Measurements from ENCODE around the gene TAS2R41. TPM values are rescaled to one million over a fixed set of nuclear protein-coding genes. Genes with fewer than 3 reads are reported as not detected.
"Not testable (repeated sequence)": the region's sequence is repeated elsewhere in the genome, so short reads cannot be mapped to it uniquely, and the experiment has no call there.

Gene TAS2R41
- total RNA-seq, 1 donor from 2014 or later = not detected

DNA sequence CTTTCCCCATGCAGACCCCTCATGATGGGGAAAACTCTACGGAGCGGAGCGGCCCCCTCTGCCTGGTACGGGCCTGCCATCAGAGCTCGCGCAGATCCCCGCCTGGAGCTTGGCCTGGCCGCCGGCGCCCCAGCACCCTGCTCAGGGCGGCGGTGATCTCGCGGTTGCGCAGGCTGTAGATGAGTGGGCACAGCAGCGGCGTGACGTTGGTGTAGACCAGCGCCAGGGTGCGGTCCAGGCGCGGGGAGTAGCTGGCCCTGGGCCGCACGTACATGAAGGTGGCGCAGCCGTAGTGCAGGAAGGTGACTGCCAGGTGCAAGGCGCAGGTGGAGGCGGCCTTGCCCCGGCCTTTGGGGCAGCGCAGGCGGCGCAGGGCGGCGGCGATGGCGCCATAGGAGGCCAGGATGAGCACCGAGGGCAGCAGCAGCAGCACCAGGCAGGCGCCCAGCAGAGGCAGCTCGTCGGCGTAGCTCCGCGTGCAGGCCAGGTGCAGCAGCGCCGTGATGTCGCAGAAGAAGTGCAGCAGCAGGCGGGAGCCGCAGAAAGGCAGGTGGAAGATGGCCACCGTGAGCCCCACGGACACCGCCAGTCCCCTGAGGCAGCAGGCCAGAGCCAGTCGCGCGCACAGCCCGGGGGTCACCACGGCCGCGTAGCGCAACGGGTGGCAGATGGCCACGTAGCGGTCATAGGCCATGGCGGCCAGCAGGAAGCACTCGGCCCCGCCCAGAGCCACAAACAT is 33.4 kb downstream of the TAS2R41 start:
- DNase-seq (ENCODE audit: missing footprints) (no peak), ATAC-seq (peak; percentile 28)
- intact Hi-C loops (cut with DNase I) = no loop called here

DNA sequence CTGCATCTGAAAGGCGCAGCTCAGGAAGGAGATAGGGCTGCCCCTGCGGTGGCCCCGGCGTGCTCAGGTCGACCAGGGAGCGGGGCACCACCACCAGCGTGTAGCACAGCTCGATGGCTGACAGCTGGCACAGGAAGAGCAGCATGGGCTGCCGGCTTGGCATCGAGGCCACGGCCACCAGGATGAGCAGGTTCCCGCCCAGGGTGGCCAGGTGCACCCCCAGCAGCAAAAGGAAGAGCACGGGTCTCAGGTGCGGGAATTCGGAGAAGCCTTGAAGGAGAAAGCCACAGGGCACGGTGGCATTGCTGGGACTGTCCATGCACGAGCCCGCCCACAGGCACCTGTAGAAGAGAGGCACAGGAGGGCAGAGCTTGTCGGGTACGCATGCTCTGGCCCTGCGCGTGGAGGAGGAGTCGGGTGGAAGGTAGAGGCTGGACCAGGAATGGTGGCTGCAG is 33.9 kb downstream of the TAS2R41 start:
- ATAC-seq (no peak), DNase-seq (ENCODE audit: missing footprints) (no peak)
- intact Hi-C loops (cut with DNase I) = no loop called here

DNA sequence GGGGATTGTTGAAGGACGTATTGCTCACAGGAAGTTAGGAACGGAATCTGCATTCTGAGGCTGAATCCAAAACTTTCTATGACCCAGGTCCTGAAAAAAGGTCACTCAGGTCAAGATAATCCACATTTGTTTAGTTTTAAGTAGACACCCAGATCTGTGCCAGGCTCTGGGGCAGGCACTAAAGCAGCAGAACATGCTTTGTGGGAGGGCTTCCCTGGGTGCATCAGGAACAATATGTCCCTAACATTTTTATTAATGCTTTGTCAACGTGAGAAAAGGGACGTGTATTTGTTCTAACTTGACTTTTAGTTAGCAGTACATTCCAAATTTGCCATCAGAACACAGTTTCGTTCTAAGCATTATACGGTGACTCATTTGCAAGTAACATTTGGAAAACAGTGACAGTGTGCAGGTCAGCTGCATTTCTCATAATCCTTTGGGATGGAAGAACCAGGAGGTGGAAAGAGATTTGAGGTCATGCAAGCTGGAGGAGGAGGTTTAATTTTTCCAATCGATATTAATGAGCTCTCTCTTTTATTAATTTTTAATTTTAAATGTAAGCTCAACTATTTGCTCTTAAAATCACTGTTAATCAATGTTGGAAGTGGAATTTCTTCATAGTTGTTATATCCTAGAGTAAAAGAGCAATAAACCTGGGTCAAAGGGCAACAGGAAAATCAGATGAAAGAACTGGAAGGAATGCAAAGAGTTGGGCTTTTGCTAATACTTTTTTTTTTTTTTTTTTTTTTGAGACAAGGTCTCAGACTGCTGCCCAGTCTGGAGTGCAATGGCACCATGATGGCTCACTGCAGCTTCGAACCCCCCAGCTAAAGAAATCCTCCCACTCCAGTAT is 35.0 kb downstream of the TAS2R41 start:
- intact Hi-C loops (cut with DNase I) = no loop called here
- DNase-seq (ENCODE audit: missing footprints) (no peak), ATAC-seq (no peak)

GRCh38 chr7:143514487-143514886 is 36.8 kb downstream of the TAS2R41 start:
- DNase-seq (ENCODE audit: missing footprints) = no peak
- intact Hi-C loops (cut with DNase I) = no loop called here
- no peak for ATAC-seq

GRCh38 chr7:143514995-143515735 is 37.5 kb downstream of the TAS2R41 start:
- ATAC-seq (no peak), DNase-seq (ENCODE audit: missing footprints) (no peak)
- intact Hi-C loops (cut with DNase I) = no loop called here

- no peak for DNase-seq (ENCODE audit: missing footprints)
- intact Hi-C loops (cut with DNase I) = no loop called here
Measured at GRCh38 chr7:143516981-143517380, 39.3 kb downstream of the TAS2R41 start.

GRCh38 chr7:143518521-143518920 is 40.8 kb downstream of the TAS2R41 start:
- DNase-seq (ENCODE audit: missing footprints) = no peak
- intact Hi-C loops (cut with DNase I) = no loop called here
- ATAC-seq = no peak

More at GRCh38 chr7:143516981-143517380, 39.3 kb downstream of the TAS2R41 start:
- ATAC-seq = no peak

- intact Hi-C loops (cut with DNase I) = no loop called here
- DNase-seq (ENCODE audit: missing footprints) (no peak), ATAC-seq (no peak)
Measured at GRCh38 chr7:143518941-143519340, 41.3 kb downstream of the TAS2R41 start.

- DNase-seq (ENCODE audit: missing footprints) (peak; percentile 51), ATAC-seq (peak; percentile 20)
- intact Hi-C loops (cut with DNase I) = no loop called here
Measured at GRCh38 chr7:143519411-143520131, 41.9 kb downstream of the TAS2R41 start.

GRCh38 chr7:143522309-143522916 is 44.7 kb downstream of the TAS2R41 start:
- DNase-seq (ENCODE audit: missing footprints); intact Hi-C loops (cut with DNase I): not testable (repeated sequence)
- peak; percentile 95 for ATAC-seq

Other genes starting within 250 kb of the TAS2R41 start
- gene GSTK1, start 214.4 kb upstream of the TAS2R41 start, total RNA-seq = 278 TPM
- gene TMEM139, start 192.9 kb upstream of the TAS2R41 start, total RNA-seq = 14.8 TPM
- 11.8 TPM for gene CASP2, start 189.5 kb upstream of the TAS2R41 start, total RNA-seq
- not detected for gene CLCN1, start 161.8 kb upstream of the TAS2R41 start, total RNA-seq
- 0.73 TPM for gene FAM131B, start 115.2 kb upstream of the TAS2R41 start, total RNA-seq
- 75.9 TPM for gene ZYX, start 96.5 kb upstream of the TAS2R41 start, total RNA-seq
- not detected for gene EPHA1, start 69.0 kb upstream of the TAS2R41 start, total RNA-seq
- not detected for gene TAS2R60, start 34.4 kb upstream of the TAS2R41 start, total RNA-seq
- gene CTAGE15, start 93.9 kb downstream of the TAS2R41 start, total RNA-seq = not detected
- gene TCAF2, start 143.1 kb downstream of the TAS2R41 start, total RNA-seq = 0.38 TPM